EL (cell line): ENCODE results near the gene ERN1.
A peak's percentile ranks its signal among the peaks of the same experiment; 100 is the strongest.

ENCODE experiments used
- DNase-seq: peaks from one replicate; pipeline ENCODE4 v3.0.0-alpha.2; 2016

The ERN1 gene

GRCh38 chr17:64056269-64057005 lies 73.5 kb downstream of the ERN1 start:
- no peak for DNase-seq

- no peak for DNase-seq
Measured at GRCh38 chr17:64055183-64056142, 74.5 kb downstream of the ERN1 start.

- no peak for DNase-seq
Measured at GRCh38 chr17:64054304-64054703, 75.6 kb downstream of the ERN1 start.

GRCh38 chr17:64053101-64053500 lies 76.8 kb downstream of the ERN1 start:
- DNase-seq, result no peak

GRCh38 chr17:64051153-64051552 lies 78.8 kb downstream of the ERN1 start:
- DNase-seq, result no peak

- no peak for DNase-seq
Measured at GRCh38 chr17:64048805-64049204, 81.1 kb downstream of the ERN1 start.

- DNase-seq, result no peak
Measured at GRCh38 chr17:64045176-64045575, 84.8 kb downstream of the ERN1 start.

- no peak for DNase-seq
Measured at GRCh38 chr17:64042700-64043485, 87.1 kb downstream of the ERN1 start.

GRCh38 chr17:64041912-64042311 lies 88.0 kb downstream of the ERN1 start:
- DNase-seq, result no peak

GRCh38 chr17:64040206-64040605 lies 89.7 kb downstream of the ERN1 start:
- no peak for DNase-seq

- no peak for DNase-seq
Measured at GRCh38 chr17:64039106-64039400, 90.9 kb downstream of the ERN1 start.

- DNase-seq, result no peak
Measured at GRCh38 chr17:64038331-64039105, 91.4 kb downstream of the ERN1 start.

- no peak for DNase-seq
Measured at GRCh38 chr17:64037802-64038201, 92.1 kb downstream of the ERN1 start.

- DNase-seq, result no peak
Measured at GRCh38 chr17:64037180-64037579, 92.8 kb downstream of the ERN1 start.

GRCh38 chr17:64036198-64036922 lies 93.6 kb downstream of the ERN1 start:
- no peak for DNase-seq

GRCh38 chr17:64032081-64032480 lies 97.9 kb downstream of the ERN1 start:
- peak; percentile 53 for DNase-seq

GRCh38 chr17:64028874-64029464 lies 101.0 kb downstream of the ERN1 start:
- peak; percentile 62 for DNase-seq

- DNase-seq, result peak; percentile 77
Measured at GRCh38 chr17:64025732-64026294, 104.1 kb downstream of the ERN1 start.

GRCh38 chr17:64024781-64025731 lies 104.9 kb downstream of the ERN1 start:
- DNase-seq, result peak; percentile 48

- no peak for DNase-seq
Measured at GRCh38 chr17:64024215-64024654, 105.7 kb downstream of the ERN1 start.
